Activated CD8-positive, alpha-beta memory T cell treated with anti-CD3 and anti-CD28 coated beads, Interleukin-2, amount 50 U/mL, for 24 hours (primary cell): ENCODE results near the gene ASCC3.
"Not testable (repeated sequence)": the region's sequence is repeated elsewhere in the genome, so short reads cannot be mapped to it uniquely, and the experiment has no call there.

Experiments
- DNase-seq: peaks from one replicate; pipeline ENCODE4 v3.0.0-alpha.2; 2020; ENCODE audit errors: extremely low read depth

Gene ASCC3, protein sequence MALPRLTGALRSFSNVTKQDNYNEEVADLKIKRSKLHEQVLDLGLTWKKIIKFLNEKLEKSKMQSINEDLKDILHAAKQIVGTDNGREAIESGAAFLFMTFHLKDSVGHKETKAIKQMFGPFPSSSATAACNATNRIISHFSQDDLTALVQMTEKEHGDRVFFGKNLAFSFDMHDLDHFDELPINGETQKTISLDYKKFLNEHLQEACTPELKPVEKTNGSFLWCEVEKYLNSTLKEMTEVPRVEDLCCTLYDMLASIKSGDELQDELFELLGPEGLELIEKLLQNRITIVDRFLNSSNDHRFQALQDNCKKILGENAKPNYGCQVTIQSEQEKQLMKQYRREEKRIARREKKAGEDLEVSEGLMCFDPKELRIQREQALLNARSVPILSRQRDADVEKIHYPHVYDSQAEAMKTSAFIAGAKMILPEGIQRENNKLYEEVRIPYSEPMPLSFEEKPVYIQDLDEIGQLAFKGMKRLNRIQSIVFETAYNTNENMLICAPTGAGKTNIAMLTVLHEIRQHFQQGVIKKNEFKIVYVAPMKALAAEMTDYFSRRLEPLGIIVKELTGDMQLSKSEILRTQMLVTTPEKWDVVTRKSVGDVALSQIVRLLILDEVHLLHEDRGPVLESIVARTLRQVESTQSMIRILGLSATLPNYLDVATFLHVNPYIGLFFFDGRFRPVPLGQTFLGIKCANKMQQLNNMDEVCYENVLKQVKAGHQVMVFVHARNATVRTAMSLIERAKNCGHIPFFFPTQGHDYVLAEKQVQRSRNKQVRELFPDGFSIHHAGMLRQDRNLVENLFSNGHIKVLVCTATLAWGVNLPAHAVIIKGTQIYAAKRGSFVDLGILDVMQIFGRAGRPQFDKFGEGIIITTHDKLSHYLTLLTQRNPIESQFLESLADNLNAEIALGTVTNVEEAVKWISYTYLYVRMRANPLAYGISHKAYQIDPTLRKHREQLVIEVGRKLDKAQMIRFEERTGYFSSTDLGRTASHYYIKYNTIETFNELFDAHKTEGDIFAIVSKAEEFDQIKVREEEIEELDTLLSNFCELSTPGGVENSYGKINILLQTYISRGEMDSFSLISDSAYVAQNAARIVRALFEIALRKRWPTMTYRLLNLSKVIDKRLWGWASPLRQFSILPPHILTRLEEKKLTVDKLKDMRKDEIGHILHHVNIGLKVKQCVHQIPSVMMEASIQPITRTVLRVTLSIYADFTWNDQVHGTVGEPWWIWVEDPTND (N-terminal part only)

DNA sequence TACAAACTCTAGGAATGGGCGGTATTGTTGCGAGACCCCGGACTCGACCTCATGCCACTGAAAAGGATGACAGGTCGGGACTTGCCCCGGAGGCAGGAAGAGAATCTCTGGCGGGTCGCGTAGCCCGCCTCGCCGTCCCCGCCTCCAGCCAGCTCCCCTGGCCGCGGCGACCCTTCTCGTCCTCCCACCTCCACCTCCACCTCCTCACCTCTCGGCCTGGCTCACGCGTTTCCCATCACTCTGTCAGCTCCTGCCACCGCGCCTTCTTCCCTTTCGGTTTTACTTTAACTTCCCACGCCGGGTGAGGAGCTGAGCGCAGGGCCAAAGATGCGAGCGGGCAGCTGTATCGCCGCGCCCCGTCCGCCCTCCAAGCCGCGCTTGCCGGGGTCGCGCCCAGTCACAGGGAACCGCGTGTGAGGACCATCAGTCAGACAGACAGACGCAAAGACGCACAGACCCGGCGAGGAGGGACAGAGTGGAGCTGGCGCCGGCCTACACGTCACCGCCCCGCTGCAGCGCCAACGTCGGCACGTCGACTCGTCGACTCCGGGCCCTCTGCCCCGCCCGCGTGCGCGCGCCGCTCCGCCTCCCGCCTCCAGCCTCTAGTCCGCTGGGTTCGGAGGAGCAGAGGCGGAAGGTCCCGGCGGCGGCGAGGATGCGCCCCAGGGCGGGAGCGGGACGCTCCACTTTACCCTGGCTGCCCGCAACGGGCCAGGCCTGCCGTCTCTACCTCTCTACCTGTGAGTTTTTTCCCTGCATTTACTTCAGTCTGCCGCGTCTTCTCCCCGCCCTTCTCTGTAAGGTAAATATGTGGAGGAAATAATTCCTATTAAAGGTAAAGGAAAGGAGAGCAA, at the start of gene ASCC3:
ASCC3 (minus strand) TSS at position 477 of the 854 bp plus-strand sequence. CDS start 13,332 bp downstream, outside the sequence.
- DNase-seq: peak; percentile 79

DNA sequence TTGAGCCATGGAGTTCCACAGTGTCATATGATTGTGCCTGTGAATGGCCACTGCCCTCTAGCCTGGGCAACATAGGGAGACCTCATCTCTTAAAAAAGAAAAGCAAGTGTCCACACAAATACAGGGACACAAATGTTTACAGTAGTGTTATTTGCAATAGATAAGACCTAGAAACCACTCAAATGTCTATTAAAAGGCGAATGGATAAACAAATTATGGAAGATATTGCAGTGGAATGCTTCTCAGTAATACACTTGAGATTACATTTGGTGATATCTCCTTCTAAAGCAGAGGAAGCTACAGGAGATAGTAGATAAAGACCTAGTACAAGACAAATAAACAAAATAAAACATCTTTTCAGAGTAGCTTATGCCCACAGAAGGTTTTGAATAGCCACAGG, 44.6 kb upstream of the ASCC3 start:
- no peak for DNase-seq

DNA sequence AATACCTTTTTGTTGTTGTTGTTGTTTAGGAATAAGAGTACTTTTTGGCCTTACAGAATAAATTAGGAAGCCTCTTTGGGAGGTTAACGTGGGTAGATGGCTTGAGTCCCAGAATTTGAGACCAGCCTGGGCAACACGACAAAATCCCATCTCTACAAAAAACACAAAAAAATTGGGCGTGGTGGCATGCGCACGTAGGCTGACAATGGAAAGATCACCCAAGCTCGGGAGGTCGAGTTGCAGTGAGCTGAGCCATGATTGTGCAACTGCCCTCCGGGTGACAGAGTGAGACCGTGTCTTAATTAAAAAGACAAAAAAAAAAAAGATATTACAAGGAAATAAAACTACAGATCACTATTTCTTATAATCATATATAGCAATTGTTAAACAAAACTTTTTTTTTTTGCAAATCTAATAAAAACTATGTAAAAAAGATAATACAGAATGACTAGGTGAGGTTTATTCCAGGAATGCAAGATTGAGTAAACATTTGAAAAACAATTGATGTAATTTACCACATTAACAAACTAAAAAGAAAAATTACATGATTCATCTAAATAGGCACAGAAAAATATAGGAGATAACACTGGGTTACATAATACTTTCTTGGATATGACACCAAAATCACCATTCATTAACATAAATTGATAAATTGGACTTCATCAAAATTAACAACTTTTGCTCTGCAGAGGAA, 43.6 kb upstream of the ASCC3 start:
- no peak for DNase-seq

DNA sequence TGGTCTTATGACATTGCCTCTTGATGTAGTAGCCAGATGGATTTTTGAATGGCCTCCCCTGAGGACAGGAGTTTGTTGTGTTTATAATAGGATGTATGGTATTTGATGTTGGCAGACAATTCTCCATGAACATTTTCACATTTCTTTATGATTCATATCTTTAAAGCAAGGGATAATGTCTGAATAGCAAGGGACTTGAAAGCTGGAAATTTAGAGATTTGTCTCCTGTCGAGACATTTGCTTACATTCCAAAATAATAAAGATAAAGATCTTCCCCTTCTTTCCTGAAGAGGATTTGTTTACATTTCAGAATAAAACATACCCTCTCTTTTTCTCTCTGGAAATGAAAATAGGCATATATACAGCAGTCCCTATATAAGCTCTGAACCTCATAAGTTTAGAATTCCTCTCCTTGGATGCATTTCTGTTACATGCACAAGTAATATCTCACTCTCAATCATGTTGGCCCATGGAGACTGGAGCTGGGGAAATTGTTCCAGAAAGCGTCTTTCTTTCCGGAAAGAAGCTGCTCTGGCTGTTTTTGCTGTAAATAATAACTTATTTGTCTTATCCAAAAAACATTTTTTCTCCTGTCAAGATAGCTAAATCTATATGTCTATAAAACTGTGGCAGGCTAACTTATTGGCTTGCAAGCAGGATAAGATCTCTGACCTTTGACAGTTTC, 42.5 kb upstream of the ASCC3 start:
- DNase-seq: no peak

DNA sequence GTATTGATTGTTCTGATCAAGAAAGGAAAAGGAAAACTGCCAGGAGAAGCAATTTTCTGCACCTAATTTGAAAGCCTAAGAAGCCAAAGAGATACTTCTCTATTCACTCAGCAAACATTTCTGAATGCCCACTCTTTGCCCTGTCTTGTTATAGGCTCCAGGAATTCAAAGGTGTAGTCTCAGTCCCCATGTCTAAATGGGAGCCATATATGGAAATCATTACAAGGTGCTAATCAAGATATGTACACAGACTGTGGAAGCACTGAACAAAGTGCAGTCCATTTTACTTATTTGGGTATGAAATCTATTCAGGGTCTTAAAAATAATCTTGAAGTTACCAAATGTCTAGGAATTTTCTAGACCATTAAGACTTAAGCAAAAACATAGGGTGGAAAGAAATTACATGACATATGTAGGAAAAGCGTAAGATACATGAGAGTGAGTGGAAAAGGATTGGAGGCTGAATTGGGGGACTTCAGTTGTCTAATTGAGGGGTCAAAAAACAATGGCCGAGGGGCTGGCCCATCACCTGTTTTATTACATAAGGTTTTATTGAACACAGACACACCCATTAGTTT, 39.0 kb upstream of the ASCC3 start:
- DNase-seq: no peak

DNA sequence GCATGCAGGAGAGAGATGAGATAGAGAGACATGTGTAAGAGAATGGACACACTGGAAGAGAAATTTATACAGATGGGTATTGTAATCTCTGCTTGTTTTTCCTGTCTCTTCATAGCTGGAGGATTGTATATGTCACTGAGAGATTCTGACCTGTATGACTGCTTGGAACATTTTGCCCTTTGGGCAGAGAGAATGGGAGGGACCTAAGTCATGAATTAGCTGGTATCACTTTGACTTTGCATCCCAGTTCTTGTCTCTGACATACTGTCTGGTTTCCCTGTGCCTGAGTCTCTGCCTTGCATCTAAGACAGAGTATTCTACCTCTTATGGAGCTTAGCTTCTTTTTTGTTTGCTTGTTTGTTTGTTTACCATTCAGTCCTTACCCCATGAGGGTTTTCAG, 37.0 kb upstream of the ASCC3 start:
- no peak for DNase-seq

DNA sequence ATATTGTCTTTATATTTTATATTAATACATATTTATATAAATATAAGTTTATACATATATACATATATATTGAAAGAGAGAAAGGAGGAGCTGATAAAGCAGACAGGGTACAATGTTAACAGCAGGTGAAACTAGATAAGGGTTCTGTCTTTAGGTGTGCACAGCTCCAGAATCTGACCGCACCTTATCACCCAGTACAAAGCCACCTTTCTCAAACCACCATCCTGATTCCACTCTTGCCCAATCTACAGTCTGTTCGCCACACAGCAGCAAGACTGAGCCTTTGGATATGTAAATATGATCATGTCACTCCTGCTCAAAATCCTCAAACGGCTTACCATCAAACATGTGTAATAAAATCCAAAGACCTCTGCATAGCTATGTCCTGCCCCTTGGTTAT, 34.7 kb upstream of the ASCC3 start:
- no peak for DNase-seq

DNA sequence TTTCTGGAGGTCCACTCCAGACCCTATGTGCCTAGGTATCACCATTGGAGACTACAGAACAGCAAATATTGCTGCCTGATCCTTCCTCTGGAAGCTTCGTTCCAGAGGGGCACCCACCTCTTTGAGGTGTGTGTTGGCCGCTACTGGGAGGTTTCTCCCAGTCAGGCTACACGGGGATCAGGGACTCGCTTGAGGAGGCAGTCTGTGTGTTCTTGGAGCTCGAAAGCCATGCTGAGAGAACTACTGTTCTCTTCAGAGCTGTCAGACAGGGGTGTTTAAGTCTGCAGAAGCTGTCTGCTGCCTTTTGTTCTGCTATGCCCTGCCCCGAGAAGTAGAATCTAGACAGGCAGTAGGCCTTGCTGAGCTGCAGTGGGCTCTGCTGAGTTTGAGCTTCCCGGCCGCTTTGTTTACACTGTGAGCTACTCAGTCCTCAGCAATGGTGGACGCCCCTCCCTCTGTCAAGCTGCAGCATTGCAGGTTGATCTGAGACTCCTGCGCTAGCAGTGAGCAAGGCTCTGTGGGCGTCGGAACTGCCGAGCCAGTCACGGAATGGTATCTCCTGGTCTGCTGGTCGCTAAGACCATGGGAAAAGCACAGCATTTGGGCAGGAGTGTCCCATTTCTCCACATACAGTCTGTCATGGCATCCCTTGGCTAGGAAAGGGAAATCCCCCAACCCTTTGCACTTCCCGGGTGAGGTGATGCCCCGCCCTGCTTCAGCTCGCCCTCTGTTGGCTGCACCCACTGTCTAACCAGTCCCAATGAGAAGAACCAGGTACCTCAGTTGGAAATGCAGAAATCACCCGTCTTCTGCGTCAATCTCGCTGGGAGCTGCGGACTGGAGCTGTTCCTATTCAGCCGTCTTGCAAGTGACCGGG, 32.5 kb upstream of the ASCC3 start:
- DNase-seq: no peak

DNA sequence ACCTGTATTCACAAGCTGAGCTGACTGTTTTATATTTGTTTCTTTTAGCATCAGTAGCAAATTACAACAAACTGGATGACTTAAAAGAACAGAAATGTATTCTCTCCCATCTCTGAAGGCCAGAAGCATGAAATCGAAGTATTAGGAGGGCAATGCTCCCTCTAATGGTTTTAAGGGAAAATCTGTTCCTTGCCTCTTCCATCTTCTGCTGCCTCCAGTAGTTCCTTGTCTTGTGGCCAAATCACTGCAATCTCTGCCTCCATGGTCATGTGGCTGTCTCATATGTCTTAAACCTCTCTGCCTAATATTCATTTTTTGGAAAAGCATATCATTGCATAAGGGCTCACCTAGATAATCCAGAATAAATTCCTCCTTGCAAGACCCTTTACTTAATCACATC, 25.2 kb upstream of the ASCC3 start:
- no peak for DNase-seq

DNA sequence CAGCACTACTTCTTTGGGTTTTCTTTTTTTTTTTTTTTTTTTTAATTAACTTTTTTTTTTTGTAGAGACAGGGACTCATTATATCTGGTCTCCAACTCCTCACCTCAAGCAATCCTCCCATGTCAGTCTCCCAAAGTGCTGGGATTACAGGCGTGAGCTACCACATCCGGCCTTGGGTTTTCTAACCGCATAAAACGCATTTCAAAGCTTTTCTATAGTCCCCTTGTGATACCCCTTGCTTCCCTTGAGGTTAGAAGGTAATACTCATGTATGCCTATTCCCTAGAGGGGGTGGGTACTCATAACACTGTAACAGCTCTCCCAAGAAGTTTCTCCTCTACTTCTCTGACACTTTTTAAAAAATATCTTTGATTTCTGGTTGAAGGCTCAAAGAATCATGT, 23.9 kb upstream of the ASCC3 start:
- DNase-seq: no peak

DNA sequence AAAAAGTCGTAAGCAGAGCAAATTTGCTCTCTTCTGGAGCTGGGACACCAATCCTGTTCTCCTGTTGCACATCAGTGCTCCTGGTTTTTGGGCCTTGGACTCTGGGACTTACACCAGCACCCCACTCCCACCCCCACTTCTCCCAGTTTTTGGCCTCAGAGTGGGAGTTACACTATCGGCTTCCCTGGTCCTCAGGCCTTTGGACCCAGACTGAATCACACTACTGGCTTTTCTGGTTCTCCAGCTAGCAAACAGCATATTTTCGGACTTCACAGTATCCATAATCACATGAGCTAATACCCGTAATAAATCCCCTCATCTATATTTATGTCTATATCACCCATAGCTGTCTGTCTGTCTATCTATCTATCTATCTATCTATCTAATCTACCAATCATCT, 23.2 kb upstream of the ASCC3 start:
- no peak for DNase-seq

DNA sequence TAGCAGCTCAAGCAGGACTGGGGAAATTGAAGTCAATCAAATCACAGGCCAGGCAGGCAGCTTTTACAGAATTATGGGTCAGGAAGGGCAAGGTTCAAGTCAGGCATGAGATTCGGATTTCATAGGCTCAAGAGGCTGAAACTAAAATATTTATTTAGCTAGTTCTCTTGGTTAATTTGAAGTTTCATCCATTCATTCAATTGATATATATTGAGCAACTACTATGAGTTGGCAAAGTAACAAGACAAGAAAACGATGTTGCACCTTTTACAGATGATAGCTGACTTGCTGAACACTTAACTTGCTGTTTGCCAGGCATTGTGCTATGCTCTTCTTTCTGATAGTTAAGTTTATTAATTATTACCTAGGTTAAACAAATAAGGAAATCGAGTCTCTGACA, 20.5 kb upstream of the ASCC3 start:
- no peak for DNase-seq

DNA sequence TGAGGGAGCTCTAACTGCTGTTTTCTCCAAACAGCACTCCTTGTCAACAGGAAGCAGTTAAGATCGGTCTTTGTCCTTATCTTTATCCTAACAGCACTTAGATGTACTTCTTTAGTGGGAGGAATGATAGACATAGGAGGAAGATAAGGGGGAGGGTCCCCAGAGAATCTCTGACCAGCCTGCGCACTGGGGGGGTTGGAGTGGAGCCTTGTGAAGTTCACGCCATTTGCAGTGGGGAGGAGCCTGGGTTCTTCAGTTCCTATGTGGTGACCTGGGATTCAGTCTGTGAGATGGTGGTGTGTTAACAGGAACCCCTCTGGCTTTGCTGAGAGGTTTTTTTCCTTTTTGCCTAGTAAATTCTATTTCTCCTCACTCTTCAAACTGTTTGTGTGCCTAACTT, 18.1 kb upstream of the ASCC3 start:
- no peak for DNase-seq

DNA sequence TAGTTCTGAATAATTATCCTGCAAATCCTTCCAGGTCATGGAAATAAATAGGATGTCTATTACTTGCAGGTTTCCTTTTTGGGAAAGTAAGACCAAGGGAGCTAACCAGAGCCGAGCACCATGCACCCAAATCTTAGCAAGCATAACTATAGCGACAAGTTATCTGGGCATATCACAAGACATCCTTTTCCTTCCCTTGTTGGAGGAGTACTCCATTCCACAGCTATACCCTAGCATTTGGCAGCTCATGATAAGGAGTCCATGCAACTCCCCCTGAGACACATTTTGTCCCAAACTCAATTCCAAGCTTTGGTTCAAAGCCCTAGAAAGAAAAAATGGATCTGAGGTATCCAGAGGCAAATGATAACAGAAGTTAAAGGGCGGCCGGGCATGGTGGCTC, 16.5 kb upstream of the ASCC3 start:
- DNase-seq: no peak

DNA sequence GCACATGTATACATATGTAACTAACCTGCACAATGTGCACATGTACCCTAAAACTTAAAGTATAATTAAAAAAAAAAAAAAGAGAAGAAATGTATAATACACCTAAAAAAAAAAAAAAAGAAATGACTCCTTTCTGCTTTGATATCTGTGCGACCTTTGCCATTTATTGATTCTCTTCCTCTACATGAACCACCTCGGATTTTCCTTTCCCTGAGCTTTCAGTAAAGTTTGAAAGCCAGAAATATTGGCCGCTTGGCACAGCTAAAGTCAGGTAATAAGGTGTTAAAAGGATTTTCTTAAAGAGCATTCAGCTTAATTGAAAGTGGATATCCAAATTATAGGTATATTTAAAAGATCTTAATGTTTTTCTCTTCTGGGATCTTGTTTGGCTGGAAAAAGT, 12.6 kb upstream of the ASCC3 start:
- no peak for DNase-seq

DNA sequence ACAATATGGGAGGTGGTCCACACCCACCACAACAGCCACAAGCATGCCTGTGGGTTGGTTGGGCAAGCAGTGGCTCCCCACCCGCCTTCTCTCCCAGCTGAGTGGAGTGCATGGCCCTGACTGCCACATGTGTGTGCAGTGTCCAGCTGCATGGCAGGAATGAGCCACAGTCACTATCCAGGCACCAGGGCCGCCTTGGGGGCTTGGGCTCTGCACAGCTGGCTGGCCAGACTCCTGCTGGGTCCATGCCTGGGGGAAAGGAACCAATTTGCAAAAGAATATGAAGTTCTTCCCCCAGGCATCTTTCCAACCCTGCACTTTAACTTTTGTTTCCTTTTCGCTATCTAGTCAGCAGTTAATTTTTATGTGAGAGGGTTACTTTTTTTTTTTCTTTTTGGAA, 11.6 kb upstream of the ASCC3 start:
- DNase-seq: no peak

DNA sequence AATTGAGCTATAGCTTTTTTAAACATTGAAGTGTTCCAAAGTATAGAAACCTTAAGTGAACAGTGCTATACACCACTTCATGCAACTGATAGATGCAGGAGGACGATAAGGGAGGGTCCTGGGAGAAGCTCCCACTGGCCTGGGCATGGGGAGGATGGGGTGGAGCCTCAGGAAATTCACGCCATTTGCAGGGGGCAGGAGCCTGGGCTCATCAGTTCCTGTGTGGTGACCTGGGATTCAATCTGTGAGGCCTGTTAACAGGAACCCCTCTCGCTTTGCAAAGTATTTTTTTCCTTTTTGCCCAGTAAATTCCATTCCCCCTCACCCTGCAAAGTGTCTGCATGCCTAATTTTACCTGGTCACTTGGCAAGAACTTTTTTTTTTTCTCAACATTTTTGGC, 11.0 kb upstream of the ASCC3 start:
- no peak for DNase-seq

DNA sequence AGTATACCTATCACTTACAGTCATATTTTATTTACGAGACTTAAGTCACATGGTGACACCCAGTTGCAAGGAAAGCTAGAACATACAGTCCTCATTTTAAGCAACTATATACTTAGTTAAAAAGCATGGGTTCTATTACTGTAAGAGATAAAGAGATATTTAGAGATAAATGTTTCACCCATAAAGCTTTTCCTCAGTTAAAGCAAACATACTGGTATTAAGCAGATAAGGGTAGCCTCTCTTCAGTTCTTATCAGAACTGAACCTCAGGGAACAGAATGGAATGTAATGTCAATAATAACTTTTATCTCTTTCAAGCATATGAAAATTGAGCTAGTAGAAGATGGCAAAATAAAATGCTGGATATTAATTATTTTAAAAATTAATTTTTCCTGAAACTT, 9.9 kb upstream of the ASCC3 start:
- DNase-seq: no peak

DNA sequence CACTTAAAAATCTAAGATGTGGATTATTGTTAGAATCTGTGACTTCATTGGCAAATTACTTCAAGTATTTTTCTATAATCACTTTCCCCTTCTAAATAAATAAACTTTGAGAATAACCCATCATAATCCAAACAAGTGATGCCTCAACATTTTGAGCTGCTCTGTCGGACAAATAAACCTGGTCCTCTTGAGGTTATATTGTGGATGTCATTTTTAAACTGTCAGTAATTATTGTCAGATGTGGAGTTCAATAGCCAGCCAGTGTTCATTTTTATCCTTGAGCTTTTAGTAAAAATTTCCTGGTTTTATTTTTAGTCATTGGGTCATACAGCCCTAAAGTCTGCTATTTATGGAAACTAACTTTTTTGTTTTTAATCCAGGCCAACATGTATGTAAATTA, 9.5 kb upstream of the ASCC3 start:
- not testable (repeated sequence) for DNase-seq
